Neural cell (in vitro differentiated cells): ENCODE data around the gene NKX2-2. TPM values are rescaled to one million over a fixed set of nuclear protein-coding genes. Genes with fewer than 3 reads are reported as not detected.

Source experiments
- H2AFZ ChIP-seq: fragments of 200-600, 300-800 bp; sonication (generic), shearing (Covaris generic); 2 replicates; pipeline ENCODE4 v1.6.0; 2014; ENCODE audit warnings: low read depth, mild to moderate bottlenecking, antibody characterized with exemption, low read length, moderate library complexity
- H3F3A ChIP-seq: fragments of 200-600 bp; shearing (Covaris generic); 2 replicates; pipeline ENCODE4 v1.6.1; 2016; ENCODE audit warnings: mild to moderate bottlenecking, moderate library complexity, mixed read lengths, antibody characterized with exemption, low read length; ENCODE audit not compliant: insufficient read depth, poor library complexity, severe bottlenecking
- H3K27ac ChIP-seq: fragments of 200-600, 300-800 bp; sonication (generic), shearing (Covaris generic); 2 replicates; pipeline ENCODE4 v1.5.1; 2014; ENCODE audit warnings: mild to moderate bottlenecking, low read length, moderate library complexity
- H3K27me3 ChIP-seq: fragments of 300-800, 200-600 bp; sonication (generic), shearing (Covaris generic); 2 replicates; pipeline ENCODE4 v1.6.0; 2014; ENCODE audit warnings: mild to moderate bottlenecking, low read depth, low read length, moderate library complexity; ENCODE audit not compliant: insufficient read depth
- H3K36me3 ChIP-seq: fragments of 300-800, 200-600 bp; sonication (generic), shearing (Covaris generic); 2 replicates; pipeline ENCODE4 v1.5.1; 2014; ENCODE audit warnings: mild to moderate bottlenecking, antibody characterized with exemption, low read length, moderate library complexity; ENCODE audit not compliant: insufficient read depth
- H3K4me2 ChIP-seq: fragments of 300-800, 200-600 bp; sonication (generic), shearing (Covaris generic); 2 replicates; pipeline ENCODE4 v1.6.0; 2014; ENCODE audit warnings: mild to moderate bottlenecking, low read length
- H3K4me3 ChIP-seq: fragments of 300-800, 200-600 bp; sonication (generic), shearing (Covaris generic); 2 replicates; pipeline ENCODE4 v1.5.1; 2014; ENCODE audit warnings: mild to moderate bottlenecking, low read length, moderate library complexity
- H3K79me2 ChIP-seq: fragments of 200-600 bp; shearing (Covaris generic); replicated peaks from 2 replicates; pipeline ENCODE4 v1.6.0; 2014; ENCODE audit warnings: mild to moderate bottlenecking, low read length, moderate library complexity; ENCODE audit not compliant: insufficient read depth
- H3K9ac ChIP-seq: fragments of 300-800, 200-600 bp; sonication (generic), shearing (Covaris generic); 2 replicates; pipeline ENCODE4 v1.6.1; 2016; ENCODE audit warnings: mild to moderate bottlenecking, low read length, mixed read lengths
- H3K9me2 ChIP-seq: fragments of 200-600 bp; shearing (Covaris generic); 2 replicates; pipeline ENCODE4 v1.6.1; 2016; ENCODE audit warnings: mild to moderate bottlenecking, low read length, mixed read lengths; ENCODE audit not compliant: insufficient read depth
- H3K9me3 ChIP-seq: fragments of 200-600, 300-800 bp; sonication (generic), shearing (Covaris generic); 2 replicates; pipeline ENCODE4 v1.6.1; 2016; ENCODE audit warnings: mild to moderate bottlenecking, mixed run types, low read length, moderate library complexity, mixed read lengths
- H4K20me1 ChIP-seq: fragments of 200-600 bp; shearing (Covaris generic); 2 replicates; pipeline ENCODE4 v1.6.1; 2016; ENCODE audit warnings: mild to moderate bottlenecking, mixed run types; ENCODE audit not compliant: insufficient read depth
- CTCF ChIP-seq: fragments of 450-650 bp; IDR thresholded peaks from 2 replicates; pipeline ENCODE4 v1.5.1; 2014; ENCODE audit warnings: antibody characterized with exemption, mild to moderate bottlenecking, moderate library complexity; ENCODE audit not compliant: poor library complexity, severe bottlenecking
- EP300 ChIP-seq: fragments of 450-650 bp; conservative IDR thresholded peaks from 2 replicates; pipeline ENCODE4 v1.6.1; 2014; ENCODE audit warnings: antibody characterized with exemption, mild to moderate bottlenecking, moderate library complexity; ENCODE audit not compliant: poor library complexity, severe bottlenecking
- EZH2 ChIP-seq: fragments of 200-600, 300-800 bp; shearing (Covaris generic), sonication (generic); IDR thresholded peaks from 2 replicates; pipeline ENCODE4 v1.6.1; 2014; ENCODE audit warnings: antibody characterized with exemption, low read length, borderline replicate concordance, mild to moderate bottlenecking; ENCODE audit not compliant: insufficient read depth, poor library complexity, severe bottlenecking
- MXI1 ChIP-seq: fragments of 450-650 bp; conservative IDR thresholded peaks from 2 replicates; pipeline ENCODE4 v1.6.1; 2014; ENCODE audit warnings: antibody characterized with exemption, mild to moderate bottlenecking; ENCODE audit not compliant: poor library complexity, severe bottlenecking
- POLR2AphosphoS5 ChIP-seq: IDR thresholded peaks from 2 replicates; pipeline ENCODE4 v1.6.1; 2012
- RAD21 ChIP-seq: fragments of 450-650 bp; conservative IDR thresholded peaks from 2 replicates; pipeline ENCODE4 v1.6.1; 2014; ENCODE audit warnings: antibody characterized with exemption, mild to moderate bottlenecking, moderate library complexity
- REST ChIP-seq: IDR thresholded peaks from 2 replicates; pipeline ENCODE4 v1.6.1; 2012; ENCODE audit warnings: borderline replicate concordance
- SMC3 ChIP-seq: fragments of 450-650 bp; conservative IDR thresholded peaks from 2 replicates; pipeline ENCODE4 v1.6.1; 2014; ENCODE audit warnings: antibody characterized with exemption, mild to moderate bottlenecking, moderate library complexity; ENCODE audit not compliant: poor library complexity
- TAF1 ChIP-seq: IDR thresholded peaks from 2 replicates; pipeline ENCODE4 v1.6.1; 2012; ENCODE audit warnings: low read depth
- polyA plus RNA-seq: library from polyadenylated mRNA; depleted of rRNA; stranded (reverse); fragments of >200 nt; gene quantifications from 2 replicates; pipeline ENCODE4 v1.2.3, GENCODE V29; 2014

The NKX2-2 gene
- polyA plus RNA-seq, 1 donor from 2014 or later: not detected

- no peak overlapping the region for H2AFZ ChIP-seq
- H3F3A ChIP-seq: no peaks in the 10 kb centered on the region
- no peaks in the 10 kb centered on the region for H4K20me1 ChIP-seq
These were observed 43.6 kb upstream of the NKX2-2 start for GRCh38 chr20:21557241-21558020.

GRCh38 chr20:21556398-21556797, 42.5 kb upstream of the NKX2-2 start:
- H3K9me3 ChIP-seq: no peaks in the 10 kb centered on the region
- H3K36me3 ChIP-seq: no peaks in the 10 kb centered on the region
- no peak overlapping the region for H3K4me3 ChIP-seq
- TF ChIP-seq REST: no peak
- no peaks in the 10 kb centered on the region for H4K20me1 ChIP-seq
- no peak overlapping the region for H2AFZ ChIP-seq
- no peak overlapping the region for H3K4me2 ChIP-seq
- H3F3A ChIP-seq: no peaks in the 10 kb centered on the region
- H3K27ac ChIP-seq: no peak overlapping the region
- no peak overlapping the region for H3K9ac ChIP-seq
- no peaks in the 10 kb centered on the region for H3K27me3 ChIP-seq
- no peaks in the 10 kb centered on the region for H3K9me2 ChIP-seq
- H3K79me2 ChIP-seq: no peaks in the 10 kb centered on the region

More at GRCh38 chr20:21557241-21558020, 43.6 kb upstream of the NKX2-2 start:
- Histone ChIP-seq H3K36me3 (no peaks in the 10 kb centered on the region), H3K4me3 (no peak overlapping the region), H3K4me2 (no peak overlapping the region), H3K9me3 (no peaks in the 10 kb centered on the region), H3K79me2 (no peaks in the 10 kb centered on the region), H3K27me3 (no peaks in the 10 kb centered on the region), H3K9ac (no peak overlapping the region), H3K9me2 (no peaks in the 10 kb centered on the region), H3K27ac (no peak overlapping the region)
- TF ChIP-seq MXI1 (no peak), SMC3 (no peak), RAD21 (no peak), TAF1 (no peak), EZH2 (no peak), CTCF (no peak), EP300 (no peak), POLR2AphosphoS5 (no peak), REST (no peak)
